MG63 (cell line): ENCODE measurements around the gene ABCB10. TPM values are rescaled to one million over a fixed set of nuclear protein-coding genes. Genes with fewer than 3 reads are reported as not detected.
"Not testable (repeated sequence)": the region's sequence is repeated elsewhere in the genome, so short reads cannot be mapped to it uniquely, and the experiment has no call there.

Experiments used
- DNase-seq: peaks from one replicate; pipeline ENCODE4 v3.0.0-alpha.2; 2020
- H3K27me3 ChIP-seq: fragments of 250-450 bp; sonication (Bioruptor Pico); 2 replicates; pipeline ENCODE4 v1.5.1; 2020; ENCODE audit warnings: mild to moderate bottlenecking, moderate library complexity
- H3K36me3 ChIP-seq: fragments of 250-450 bp; sonication (Bioruptor Pico); 2 replicates; pipeline ENCODE4 v1.5.1; 2020; ENCODE audit warnings: mild to moderate bottlenecking, moderate library complexity
- H3K4me3 ChIP-seq: fragments of 250-450 bp; sonication (Bioruptor Pico); 2 replicates; pipeline ENCODE4 v1.5.1; 2020; ENCODE audit warnings: mild to moderate bottlenecking, moderate library complexity
- H3K9me3 ChIP-seq: fragments of 250-450 bp; sonication (Bioruptor Pico); 2 replicates; pipeline ENCODE4 v1.5.1; 2020; ENCODE audit warnings: mild to moderate bottlenecking, moderate library complexity
- total RNA-seq: library from RNA; depleted of rRNA; stranded (reverse); fragments of >200 nt; shearing (Covaris generic); gene quantifications from 2 replicates; pipeline ENCODE4 v1.2.3, GENCODE V29; 2014; ENCODE audit warnings: low replicate concordance

Gene ABCB10
- total RNA-seq, 1 experiment from 2014 or later, result 34.2 TPM

- H3K9me3 ChIP-seq, result no peaks in the 10 kb centered on the region
- H3K4me3 ChIP-seq, result no peak overlapping the region
- DNase-seq, result peak; percentile 19
- H3K36me3 ChIP-seq, result no peaks in the 10 kb centered on the region
- no peaks in the 10 kb centered on the region; the same call in 1 of the 2 replicates for H3K27me3 ChIP-seq
Measured at GRCh38 chr1:229579059-229579673, 20.7 kb upstream of the ABCB10 start.

GRCh38 chr1:229578168-229579058, 19.9 kb upstream of the ABCB10 start:
- Histone ChIP-seq H3K36me3 (no peaks in the 10 kb centered on the region), H3K9me3 (no peaks in the 10 kb centered on the region), H3K27me3 (no peaks in the 10 kb centered on the region; the same call in 1 of the 2 replicates), H3K4me3 (no peak overlapping the region)
- no peak for DNase-seq

DNA sequence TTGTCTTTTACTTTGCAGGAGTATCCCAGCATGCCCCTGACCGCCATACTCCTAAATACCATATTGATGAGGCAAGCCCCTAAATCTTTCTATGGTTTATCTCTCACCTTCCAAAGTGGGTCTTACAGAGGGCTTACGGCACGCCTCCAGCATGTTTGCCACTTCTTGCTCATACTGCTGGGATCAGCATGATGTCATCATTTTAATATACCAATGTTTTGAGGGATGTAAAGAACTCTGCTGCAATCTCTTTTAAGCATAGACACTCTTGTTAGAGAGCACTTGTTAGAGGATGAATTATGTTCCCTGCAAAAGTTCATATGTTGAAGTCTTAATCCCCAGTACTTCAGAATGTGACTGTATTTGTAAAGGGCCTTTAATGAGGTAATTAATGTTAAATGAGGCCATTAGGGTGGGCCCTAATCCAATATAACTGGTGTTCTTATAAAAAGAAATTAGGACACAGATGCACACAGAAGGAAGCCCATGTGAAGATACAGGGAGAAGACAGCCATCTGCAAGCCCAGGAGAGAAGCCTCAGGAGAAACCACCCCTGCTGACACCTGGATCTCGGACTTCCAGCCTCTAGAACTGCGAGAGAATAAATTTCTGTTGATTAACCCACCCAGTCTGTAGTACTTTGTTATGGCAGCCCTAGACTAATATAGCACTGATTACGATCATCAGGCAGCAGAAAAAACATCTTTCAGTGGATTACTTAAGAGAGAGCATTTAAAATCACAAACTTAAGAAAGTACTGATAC, 16.4 kb upstream of the ABCB10 start:
- Histone ChIP-seq H3K27me3 (peaks cover 2% of the 10 kb centered on the region; the same call in 1 of the 2 replicates), H3K9me3 (no peaks in the 10 kb centered on the region), H3K36me3 (no peaks in the 10 kb centered on the region), H3K4me3 (no peak overlapping the region)
- no peak for DNase-seq

DNA sequence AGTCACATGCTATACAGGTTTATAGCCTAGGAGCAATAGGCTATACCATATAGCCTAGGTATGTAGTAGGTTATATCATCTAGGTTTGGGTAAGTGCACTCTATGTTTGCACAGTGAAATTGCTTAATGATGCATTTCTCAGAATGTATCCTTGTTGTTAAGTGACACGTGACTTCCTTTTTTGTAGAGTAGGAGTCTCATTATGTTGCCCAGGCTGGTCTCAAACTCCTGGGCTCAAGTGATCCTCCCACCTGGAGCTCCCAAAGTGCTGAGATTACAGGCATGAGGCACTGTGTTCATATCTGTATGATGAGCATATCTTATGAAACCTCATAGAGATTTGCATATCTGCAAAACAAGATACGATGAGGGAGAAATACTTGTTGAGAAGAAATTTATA, 13.8 kb upstream of the ABCB10 start:
- Histone ChIP-seq H3K36me3 (no peaks in the 10 kb centered on the region), H3K27me3 (0 out of 2 replicates have a peak, but pooled peaks cover 2% of the 10 kb centered on the region), H3K9me3 (no peaks in the 10 kb centered on the region)

DNA sequence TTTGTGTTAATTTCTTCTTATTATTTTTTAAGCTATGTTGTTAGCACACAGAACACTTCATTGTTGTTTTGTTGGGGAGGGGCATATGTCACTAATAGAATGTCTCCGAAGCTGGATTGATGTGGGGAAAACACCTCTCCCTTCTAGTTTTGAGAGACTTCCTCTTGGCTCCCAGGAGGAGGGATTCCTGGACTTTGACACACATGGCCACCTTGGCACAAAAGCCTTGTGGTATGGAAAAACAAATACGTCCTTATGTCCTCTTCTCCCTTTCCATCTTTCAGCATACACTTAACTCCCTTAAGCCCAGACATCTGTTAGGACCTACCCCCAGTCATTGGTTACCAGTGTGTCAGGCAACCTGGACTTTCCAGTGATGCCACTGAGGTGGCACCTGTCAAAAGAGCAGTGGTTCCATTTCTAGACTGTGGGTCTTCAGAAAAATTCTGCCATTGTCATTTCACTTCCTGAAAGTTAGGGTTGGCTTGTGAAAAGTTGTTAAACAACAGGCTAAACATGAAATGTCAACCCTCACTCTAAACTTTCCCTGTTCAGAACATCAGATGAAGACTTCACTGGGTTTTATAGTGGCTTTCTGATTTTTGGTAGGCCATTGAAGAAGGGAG, 12.5 kb upstream of the ABCB10 start:
- no peaks in the 10 kb centered on the region for H3K9me3 ChIP-seq

More for the DNA sequence above, 13.8 kb upstream of the ABCB10 start:
- DNase-seq, result no peak
- no peak overlapping the region for H3K4me3 ChIP-seq

DNA sequence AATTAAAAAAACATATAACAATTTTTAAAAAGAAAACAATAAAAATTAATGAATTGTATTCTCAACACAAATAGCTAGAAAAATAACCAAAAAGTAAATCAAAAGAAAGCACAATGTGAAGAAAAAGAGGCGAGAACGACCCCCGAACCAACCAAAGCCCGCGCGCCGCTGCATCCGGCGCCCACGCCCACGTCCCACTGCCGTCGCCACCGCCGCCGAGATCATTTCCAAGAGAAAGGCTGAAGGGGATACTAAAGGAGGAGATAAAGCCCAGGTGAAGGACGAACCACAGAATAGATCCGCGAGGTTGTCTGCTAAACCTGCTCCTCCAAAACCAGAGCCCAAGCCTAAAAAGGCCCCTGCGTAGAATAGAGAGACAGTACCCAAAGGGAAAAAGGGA, 11.8 kb upstream of the ABCB10 start:
- H3K4me3 ChIP-seq, result no peak overlapping the region
- H3K27me3 ChIP-seq, result 0 out of 2 replicates have a peak, but pooled peaks cover 2% of the 10 kb centered on the region
- no peaks in the 10 kb centered on the region for H3K36me3 ChIP-seq
- no peaks in the 10 kb centered on the region for H3K9me3 ChIP-seq
- no peak for DNase-seq

More for the DNA sequence above, 12.5 kb upstream of the ABCB10 start:
- H3K27me3 ChIP-seq, result 0 out of 2 replicates have a peak, but pooled peaks cover 2% of the 10 kb centered on the region
- DNase-seq, result no peak
- no peaks in the 10 kb centered on the region for H3K36me3 ChIP-seq
- H3K4me3 ChIP-seq, result no peak overlapping the region

GRCh38 chr1:229567109-229567868, 8.8 kb upstream of the ABCB10 start:
- Histone ChIP-seq H3K4me3 (no peak overlapping the region), H3K9me3 (no peaks in the 10 kb centered on the region), H3K36me3 (no peaks in the 10 kb centered on the region), H3K27me3 (0 out of 2 replicates have a peak, but pooled peaks cover 2% of the 10 kb centered on the region)
- no peak for DNase-seq

DNA sequence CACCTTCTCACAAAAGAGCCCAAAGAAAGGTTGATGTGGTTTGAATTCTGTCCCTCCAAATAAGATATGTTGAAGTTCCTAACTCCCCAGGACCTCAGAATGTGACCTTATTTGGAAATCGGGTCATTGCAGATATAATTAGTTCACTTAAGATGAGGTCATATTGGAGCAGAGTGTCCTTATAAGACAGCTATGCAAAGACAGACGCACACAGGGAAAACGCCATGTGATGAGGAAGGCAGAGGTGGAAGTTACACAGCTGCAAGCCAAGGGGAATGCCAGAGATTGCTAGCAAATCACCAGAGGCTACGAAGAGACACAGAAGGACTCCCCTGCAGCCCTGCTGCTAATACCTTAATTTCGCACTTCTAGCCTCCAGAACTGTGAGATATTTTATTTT, 5.2 kb upstream of the ABCB10 start:
- Histone ChIP-seq H3K27me3 (no peaks in the 10 kb centered on the region), H3K4me3 (no peak overlapping the region), H3K36me3 (no peaks in the 10 kb centered on the region), H3K9me3 (no peaks in the 10 kb centered on the region)
- no peak for DNase-seq

DNA sequence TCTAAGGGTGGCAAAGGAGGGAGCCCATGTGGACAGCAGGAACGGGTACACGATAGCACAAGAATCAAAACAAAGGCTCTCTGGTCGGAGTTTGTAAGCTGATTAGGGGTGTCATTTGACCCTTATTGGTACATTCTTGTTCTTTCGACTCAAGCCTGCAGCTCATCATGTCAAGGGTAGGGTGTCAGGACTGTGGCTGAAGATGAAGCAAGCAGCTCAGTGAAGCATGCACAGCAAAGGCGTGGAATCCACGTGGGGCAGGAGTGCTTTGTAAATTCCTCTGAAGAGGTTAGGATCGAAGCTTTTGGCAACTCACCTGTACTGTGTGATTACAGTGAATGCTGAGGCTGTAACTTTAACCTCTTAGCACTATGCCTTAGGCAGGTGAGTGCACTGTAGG, 4.7 kb upstream of the ABCB10 start:
- no peak for DNase-seq
- no peak overlapping the region for H3K4me3 ChIP-seq
- no peaks in the 10 kb centered on the region for H3K27me3 ChIP-seq
- H3K9me3 ChIP-seq, result no peaks in the 10 kb centered on the region
- H3K36me3 ChIP-seq, result no peaks in the 10 kb centered on the region

- no peak overlapping the region for H3K4me3 ChIP-seq
- no peaks in the 10 kb centered on the region for H3K36me3 ChIP-seq
- no peaks in the 10 kb centered on the region for H3K27me3 ChIP-seq
- no peaks in the 10 kb centered on the region for H3K9me3 ChIP-seq
- peak; percentile 17 for DNase-seq
Measured at GRCh38 chr1:229562686-229563085, 4.2 kb upstream of the ABCB10 start.

DNA sequence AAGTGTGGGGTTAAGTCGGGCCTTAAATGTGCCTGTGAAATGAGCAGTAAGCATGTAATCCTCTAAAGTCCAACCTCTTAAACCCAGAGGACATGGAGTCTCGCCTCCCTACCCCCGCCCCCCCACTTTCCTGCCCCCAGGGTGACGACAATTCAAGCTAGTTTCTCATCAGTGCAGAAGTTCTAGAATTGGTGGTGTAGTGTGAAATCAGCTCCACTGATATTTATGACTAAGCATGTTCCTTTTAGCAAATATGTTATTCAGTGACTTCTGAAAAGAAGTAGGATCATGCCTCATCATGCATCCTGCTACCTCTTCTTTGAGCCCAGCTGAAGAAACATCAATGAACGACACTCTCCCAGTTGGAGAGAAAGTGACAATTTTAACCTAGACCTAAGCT, 2.6 kb upstream of the ABCB10 start:
- H3K4me3 ChIP-seq, result no peak overlapping the region
- DNase-seq, result no peak
- H3K9me3 ChIP-seq, result no peaks in the 10 kb centered on the region
- H3K36me3 ChIP-seq, result peaks cover 6% of the 10 kb centered on the region
- H3K27me3 ChIP-seq, result no peaks in the 10 kb centered on the region

- H3K4me3 ChIP-seq, DNase-seq, H3K9me3 ChIP-seq, H3K27me3 ChIP-seq: not testable (repeated sequence)
- H3K36me3 ChIP-seq, result peaks cover 13% of the 10 kb centered on the region
Measured at GRCh38 chr1:229560124-229560523, 1.6 kb upstream of the ABCB10 start.

DNA sequence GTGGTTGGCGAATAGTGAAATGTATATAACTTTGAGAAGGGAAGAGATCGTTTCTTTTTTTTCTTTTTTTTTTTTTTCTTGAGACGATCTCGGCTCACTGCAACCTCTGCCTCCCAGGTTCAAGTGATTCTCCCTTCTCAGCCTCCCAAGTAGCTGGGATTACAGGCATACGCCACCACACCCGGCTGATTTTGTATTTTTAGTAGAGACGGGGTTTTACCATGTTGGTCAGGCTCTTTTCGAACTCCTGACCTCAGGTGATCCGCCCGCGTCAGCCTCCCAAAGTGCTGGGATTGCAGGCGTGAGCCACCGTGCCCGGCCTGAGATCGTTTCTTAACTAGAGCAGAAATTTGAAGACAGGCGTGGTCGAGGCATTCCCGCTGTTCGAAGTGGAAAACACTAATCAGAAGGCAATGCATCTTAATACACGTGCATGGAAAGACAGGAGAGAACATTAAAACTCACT, 862 bp upstream of the ABCB10 start:
- Histone ChIP-seq H3K36me3 (peaks cover 14% of the 10 kb centered on the region), H3K4me3 (peak overlapping the region; percentile 70)
- not testable (repeated sequence) for H3K27me3 ChIP-seq, H3K9me3 ChIP-seq
- DNase-seq, result peak; percentile 30

DNA sequence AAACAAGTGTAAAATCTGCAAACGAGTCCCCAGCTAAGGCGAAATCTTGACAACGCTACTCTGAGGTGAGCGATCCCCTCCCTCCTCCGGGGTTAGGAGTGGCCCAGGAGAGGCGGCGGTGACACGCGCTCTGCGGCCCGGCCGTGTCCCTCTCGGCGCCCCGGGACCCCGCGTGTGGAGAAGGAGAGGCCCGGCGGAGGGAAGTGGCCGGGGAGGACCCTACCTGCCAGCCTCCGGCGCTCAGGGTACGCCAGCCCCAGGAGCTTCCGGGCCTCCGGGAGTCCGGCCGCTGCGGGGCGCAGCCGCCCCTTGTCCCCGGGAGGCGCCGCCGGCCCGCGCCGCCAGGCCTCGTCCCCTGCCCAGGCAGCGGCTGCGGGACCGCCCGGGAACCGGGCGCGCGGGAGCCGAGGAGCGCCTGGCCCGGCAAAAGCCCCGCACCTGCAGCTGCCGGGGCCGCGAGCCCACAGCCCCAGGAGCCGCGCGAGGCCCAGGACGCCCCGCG, 543 bp downstream of the ABCB10 start:
- Histone ChIP-seq H3K36me3 (peaks cover 17% of the 10 kb centered on the region), H3K9me3 (no peaks in the 10 kb centered on the region), H3K4me3 (peak overlapping the region; percentile 70), H3K27me3 (no peaks in the 10 kb centered on the region)
- peak; percentile 43 for DNase-seq

GRCh38 chr1:229557200-229557850, 1.2 kb downstream of the ABCB10 start:
- no peak for DNase-seq
- peak overlapping the region; percentile 70 for H3K4me3 ChIP-seq
- peaks cover 17% of the 10 kb centered on the region for H3K36me3 ChIP-seq
- no peaks in the 10 kb centered on the region for H3K27me3 ChIP-seq
- H3K9me3 ChIP-seq, result no peaks in the 10 kb centered on the region
